Suprapubic skin (tissue), 3 donors: ENCODE results near the gene LZTS2.

ENCODE experiments used
- EP300 ChIP-seq: sonication (generic); formaldehyde crosslinking; IDR thresholded peaks from one replicate; pipeline ENCODE4 v1.6.1; 2017; ENCODE audit warnings: antibody characterized with exemption
- POLR2A ChIP-seq, 2 donors: fragments of 450-650 bp; IDR thresholded peaks; one replicate each; pipeline ENCODE4 v1.6.1; 2017; ENCODE audit warnings: antibody characterized with exemption in 2 of 2, mild to moderate bottlenecking in 2 of 2, moderate library complexity in 2 of 2
- TF ChIP-seq, protein P1 (sequence below), 2 donors: fragments of 200-600 bp in 1 of 2; fragments of 450-650 bp in 1 of 2; sonication (generic) in 1 of 2; IDR thresholded peaks; one replicate each; pipeline ENCODE4 v1.5.1; 2016 to 2019; ENCODE audit warnings: antibody characterized with exemption in 2 of 2, mild to moderate bottlenecking in 1 of 2, moderate library complexity in 1 of 2

GRCh38 chr10:100969187-100970075, 30.2 kb upstream of the LZTS2 start, which contains the start of gene SEMA4G:
- TF ChIP-seq, protein P1, sequence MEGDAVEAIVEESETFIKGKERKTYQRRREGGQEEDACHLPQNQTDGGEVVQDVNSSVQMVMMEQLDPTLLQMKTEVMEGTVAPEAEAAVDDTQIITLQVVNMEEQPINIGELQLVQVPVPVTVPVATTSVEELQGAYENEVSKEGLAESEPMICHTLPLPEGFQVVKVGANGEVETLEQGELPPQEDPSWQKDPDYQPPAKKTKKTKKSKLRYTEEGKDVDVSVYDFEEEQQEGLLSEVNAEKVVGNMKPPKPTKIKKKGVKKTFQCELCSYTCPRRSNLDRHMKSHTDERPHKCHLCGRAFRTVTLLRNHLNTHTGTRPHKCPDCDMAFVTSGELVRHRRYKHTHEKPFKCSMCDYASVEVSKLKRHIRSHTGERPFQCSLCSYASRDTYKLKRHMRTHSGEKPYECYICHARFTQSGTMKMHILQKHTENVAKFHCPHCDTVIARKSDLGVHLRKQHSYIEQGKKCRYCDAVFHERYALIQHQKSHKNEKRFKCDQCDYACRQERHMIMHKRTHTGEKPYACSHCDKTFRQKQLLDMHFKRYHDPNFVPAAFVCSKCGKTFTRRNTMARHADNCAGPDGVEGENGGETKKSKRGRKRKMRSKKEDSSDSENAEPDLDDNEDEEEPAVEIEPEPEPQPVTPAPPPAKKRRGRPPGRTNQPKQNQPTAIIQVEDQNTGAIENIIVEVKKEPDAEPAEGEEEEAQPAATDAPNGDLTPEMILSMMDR (IDR thresholded peaks at IDR 0.05) = peak; percentile 37 to 74
- TF ChIP-seq POLR2A (IDR thresholded peaks at IDR 0.05) = no peak
- no peak for TF ChIP-seq EP300
